Measurements from ENCODE around the gene SHISA6.

SHISA6 gene

GRCh38 chr17:11493936-11494335 lies 252.9 kb downstream of the SHISA6 start:
- Histone ChIP-seq H3K27ac (no peak overlapping the region), H3K4me3 (no peak overlapping the region)

- Histone ChIP-seq H3K4me3 (no peak overlapping the region), H3K27ac (no peak overlapping the region)
Measured at GRCh38 chr17:11495613-11496012, 254.6 kb downstream of the SHISA6 start.

GRCh38 chr17:11499881-11500280 lies 258.9 kb downstream of the SHISA6 start:
- Histone ChIP-seq H3K4me3 (no peak overlapping the region), H3K27ac (no peak overlapping the region)

GRCh38 chr17:11503308-11504035 lies 262.5 kb downstream of the SHISA6 start:
- Histone ChIP-seq H3K4me3 (no peak overlapping the region), H3K27ac (no peak overlapping the region)

- no peak overlapping the region for H3K27ac ChIP-seq
- no peak overlapping the region for H3K4me3 ChIP-seq
Measured at GRCh38 chr17:11506635-11507034, 265.6 kb downstream of the SHISA6 start.

- Histone ChIP-seq H3K4me3 (no peak overlapping the region), H3K27ac (no peak overlapping the region)
Measured at GRCh38 chr17:11511696-11512095, 270.7 kb downstream of the SHISA6 start.

- Histone ChIP-seq H3K4me3 (no peak overlapping the region), H3K27ac (no peak overlapping the region)
Measured at GRCh38 chr17:11514565-11514964, 273.6 kb downstream of the SHISA6 start.

GRCh38 chr17:11514981-11515680 lies 274.1 kb downstream of the SHISA6 start:
- H3K27ac ChIP-seq, result no peak overlapping the region
- no peak overlapping the region for H3K4me3 ChIP-seq

- no peak overlapping the region for H3K27ac ChIP-seq
- H3K4me3 ChIP-seq, result no peak overlapping the region
Measured at GRCh38 chr17:11515901-11516300, 274.9 kb downstream of the SHISA6 start.

GRCh38 chr17:11535231-11535630 lies 294.2 kb downstream of the SHISA6 start:
- no peak overlapping the region for H3K27ac ChIP-seq
- no peak overlapping the region for H3K4me3 ChIP-seq

GRCh38 chr17:11538366-11538765 lies 297.4 kb downstream of the SHISA6 start:
- Histone ChIP-seq H3K4me3 (no peak overlapping the region), H3K27ac (no peak overlapping the region)

- no peak overlapping the region for H3K4me3 ChIP-seq
- H3K27ac ChIP-seq, result no peak overlapping the region
Measured at GRCh38 chr17:11539637-11540036, 298.6 kb downstream of the SHISA6 start.

- H3K27ac ChIP-seq, result no peak overlapping the region
- no peak overlapping the region for H3K4me3 ChIP-seq
Measured at GRCh38 chr17:11545002-11545401, 304.0 kb downstream of the SHISA6 start.

GRCh38 chr17:11545696-11546095 lies 304.7 kb downstream of the SHISA6 start:
- Histone ChIP-seq H3K27ac (no peak overlapping the region), H3K4me3 (no peak overlapping the region)

- Histone ChIP-seq H3K27ac (no peak overlapping the region), H3K4me3 (no peak overlapping the region)
Measured at GRCh38 chr17:11547853-11548252, 306.8 kb downstream of the SHISA6 start.

- Histone ChIP-seq H3K4me3 (no peak overlapping the region), H3K27ac (no peak overlapping the region)
Measured at GRCh38 chr17:11548398-11548797, 307.4 kb downstream of the SHISA6 start.

- Histone ChIP-seq H3K27ac (no peak overlapping the region), H3K4me3 (no peak overlapping the region)
Measured at GRCh38 chr17:11550431-11550830, 309.4 kb downstream of the SHISA6 start.

GRCh38 chr17:11551442-11551841 lies 310.4 kb downstream of the SHISA6 start:
- H3K4me3 ChIP-seq, result no peak overlapping the region
- no peak overlapping the region for H3K27ac ChIP-seq

- no peak overlapping the region for H3K4me3 ChIP-seq
- H3K27ac ChIP-seq, result no peak overlapping the region
Measured at GRCh38 chr17:11553135-11553534, 312.1 kb downstream of the SHISA6 start.

- no peak overlapping the region for H3K4me3 ChIP-seq
- H3K27ac ChIP-seq, result no peak overlapping the region
Measured at GRCh38 chr17:11554042-11554441, 313.0 kb downstream of the SHISA6 start.

- Histone ChIP-seq H3K4me3 (no peak overlapping the region), H3K27ac (no peak overlapping the region)
Measured at GRCh38 chr17:11554542-11554941, 313.5 kb downstream of the SHISA6 start.

- no peak overlapping the region for H3K4me3 ChIP-seq
- no peak overlapping the region for H3K27ac ChIP-seq
Measured at GRCh38 chr17:11555530-11555929, 314.5 kb downstream of the SHISA6 start.

All from skin epidermis (tissue), 12 donors.